ENCODE measurements around the gene MPO. TPM values are rescaled to one million over a fixed set of nuclear protein-coding genes. Genes with fewer than 3 reads are reported as not detected.

MPO gene
- total and polyA plus RNA-seq, 2 donors (not counting 3 experiments of a cell fraction or from before 2014, with no cell fraction given): not detected

GRCh38 chr17:58246104-58246740 is 34.5 kb downstream of the MPO start:
- no peaks in the 10 kb centered on the region for H4K20me1 ChIP-seq (replicated peaks; ENCODE audit: control insufficient read depth, extremely low read depth, insufficient read depth, low read length)
- ChIA-PET POLR2A (no interaction called here), CTCF (interaction anchor here (1.1 to 1.3 kb wide), 2 partner anchors 27 to 58 kb away, joined by 3 to 4 read pairs; partner anchors contain the start of gene MKS1)
- H3K4me3 ChIP-seq (replicated peaks in 1 of 3; ENCODE audit: insufficient read depth in 1 of 3, low read depth in 1 of 3, low read length in 3 of 3): no peak overlapping the region
- no peak overlapping the region for H3K27ac ChIP-seq (ENCODE audit: insufficient read depth, low read depth, low read length)
- no peak for FAIRE-seq
- H3K79me2 ChIP-seq (ENCODE audit: control insufficient read depth, insufficient read depth, low read length): no peaks in the 10 kb centered on the region
- H3K27me3 ChIP-seq (ENCODE audit: control insufficient read depth in 2 of 2, insufficient read depth in 2 of 2, low read length in 2 of 2): peaks cover 26 to 39% of the 10 kb centered on the region in 2 experiments
- H2AFZ ChIP-seq (ENCODE audit: low read depth, low read length): no peak overlapping the region
- H3K36me3 ChIP-seq (ENCODE audit: control insufficient read depth in 2 of 2, extremely low read depth in 1 of 2, insufficient read depth in 2 of 2, low read length in 2 of 2): no peaks in the 10 kb centered on the region
- H3K4me2 ChIP-seq (ENCODE audit: insufficient read depth, low read length): no peak overlapping the region
- TF ChIP-seq FOS (IDR thresholded peaks at IDR 0.05; ENCODE audit: borderline replicate concordance, insufficient read depth, low read length) (no peak), EZH2 (IDR thresholded peaks at IDR 0.05; ENCODE audit: borderline replicate concordance, low read depth, low read length, severe bottlenecking) (no peak), POLR2A (IDR thresholded peaks at IDR 0.05; ENCODE audit: low read depth, low read length) (no peak), MYC (IDR thresholded peaks at IDR 0.05; ENCODE audit: low read depth, low read length) (no peak)
- H3K9ac ChIP-seq (replicated peaks; ENCODE audit: extremely low read depth, insufficient read depth, low read length): no peak overlapping the region
- intact Hi-C loops (cut with micrococcal nuclease) (loop anchor here (1.0 to 5.0 kb wide), 2 partner anchors 34 to 44 kb away; partner anchors contain the start of gene MPO), dilution Hi-C loops (cut with MboI; ENCODE audit: extremely low pct_ligation_motif_present, low sequenced_read_pairs) (no loop called here)
- H3K9me1 ChIP-seq (replicated peaks; ENCODE audit: control insufficient read depth, extremely low read depth, insufficient read depth, low read length): no peaks in the 10 kb centered on the region
- DNase-seq (ENCODE audit: low read depth, low spot score): no peak
- no peaks in the 10 kb centered on the region for H3K4me1 ChIP-seq (ENCODE audit: control insufficient read depth, extremely low read depth, insufficient read depth, low read length)
- no peaks in the 10 kb centered on the region for H3K9me3 ChIP-seq (replicated peaks; ENCODE audit: control insufficient read depth, insufficient read depth, low read length)
- no TSS peak for BruUV-seq (replicated peaks)

- dilution Hi-C loops (cut with MboI; ENCODE audit: extremely low pct_ligation_motif_present, low sequenced_read_pairs): no loop called here
- Histone ChIP-seq H4K20me1 (replicated peaks; ENCODE audit: control insufficient read depth, extremely low read depth, insufficient read depth, low read length) (no peaks in the 10 kb centered on the region), H3K4me1 (ENCODE audit: control insufficient read depth, extremely low read depth, insufficient read depth, low read length) (no peaks in the 10 kb centered on the region), H3K9me3 (replicated peaks; ENCODE audit: control insufficient read depth, insufficient read depth, low read length) (no peaks in the 10 kb centered on the region), H3K4me3 (replicated peaks in 1 of 3; ENCODE audit: insufficient read depth in 1 of 3, low read depth in 1 of 3, low read length in 3 of 3) (no peak overlapping the region), H3K79me2 (ENCODE audit: control insufficient read depth, insufficient read depth, low read length) (no peaks in the 10 kb centered on the region), H3K9me1 (replicated peaks; ENCODE audit: control insufficient read depth, extremely low read depth, insufficient read depth, low read length) (no peaks in the 10 kb centered on the region), H3K36me3 (ENCODE audit: control insufficient read depth in 2 of 2, extremely low read depth in 1 of 2, insufficient read depth in 2 of 2, low read length in 2 of 2) (no peaks in the 10 kb centered on the region), H3K27me3 (ENCODE audit: control insufficient read depth in 2 of 2, insufficient read depth in 2 of 2, low read length in 2 of 2) (peaks cover 25 to 39% of the 10 kb centered on the region in 2 experiments), H2AFZ (ENCODE audit: low read depth, low read length) (no peak overlapping the region), H3K27ac (ENCODE audit: insufficient read depth, low read depth, low read length) (no peak overlapping the region), H3K4me2 (ENCODE audit: insufficient read depth, low read length) (no peak overlapping the region), H3K9ac (replicated peaks; ENCODE audit: extremely low read depth, insufficient read depth, low read length) (no peak overlapping the region)
- TF ChIP-seq MAX (IDR thresholded peaks at IDR 0.05; ENCODE audit: insufficient read depth, insufficient read length): no peak
- TF ChIP-seq EZH2 (IDR thresholded peaks at IDR 0.05; ENCODE audit: borderline replicate concordance, low read depth, low read length, severe bottlenecking): no peak
- TF ChIP-seq CTCF (IDR thresholded peaks at IDR 0.05; ENCODE audit: extremely low read depth in 1 of 2, insufficient read depth in 1 of 2, low read depth in 1 of 2, low read length in 2 of 2): no peak
- TF ChIP-seq FOS (IDR thresholded peaks at IDR 0.05; ENCODE audit: borderline replicate concordance, insufficient read depth, low read length): no peak
- TF ChIP-seq GATA2 (IDR thresholded peaks at IDR 0.05; ENCODE audit: insufficient read depth, insufficient read length, low read depth, low read length): no peak
- TF ChIP-seq POLR2A (IDR thresholded peaks at IDR 0.05; ENCODE audit: low read depth, low read length): no peak
- no peak for TF ChIP-seq POLR2AphosphoS5 (IDR thresholded peaks at IDR 0.05; ENCODE audit: insufficient read depth, low read depth, low read length)
- TF ChIP-seq JUN (IDR thresholded peaks at IDR 0.05; ENCODE audit: borderline replicate concordance, insufficient read depth, insufficient read length, low read depth): no peak
- no peak for TF ChIP-seq MYC (IDR thresholded peaks at IDR 0.05; ENCODE audit: low read depth, low read length)
- BruUV-seq (replicated peaks): no TSS peak
- ChIA-PET CTCF (no interaction called here), POLR2A (no interaction called here)
- DNase-seq (ENCODE audit: low read depth, low spot score) (no peak), FAIRE-seq (no peak)
- intact Hi-C loops (cut with micrococcal nuclease): loop anchor here (1.0 to 5.0 kb wide), 2 partner anchors 35 to 43 kb away; partner anchors contain the start of gene MPO
These were observed 35.2 kb downstream of the MPO start for GRCh38 chr17:58245428-58246103.

Data from endothelial cell of umbilical vein (primary cell).